ENCODE measurements around the gene LNPEP. TPM values are rescaled to one million over a fixed set of nuclear protein-coding genes. Genes with fewer than 3 reads are reported as not detected.

LNPEP gene
- total RNA-seq, 2 donors from 2014 or later: 72.4 to 80.7 TPM

- Mint-ChIP-seq H3K4me1 (peaks cover 24% of the 10 kb centered on the region), H3K27ac (no peak overlapping the region), H3K36me3 (ENCODE audit: low read depth) (peaks cover 14% of the 10 kb centered on the region), H3K27me3 (no peaks in the 10 kb centered on the region), H3K4me3 (no peak overlapping the region)
- no peaks in the 10 kb centered on the region for H3K9me3 ChIP-seq (ENCODE audit: control insufficient read depth, low read length, poor library complexity, severe bottlenecking)
- ATAC-seq: no peak
- no peak for DNase-seq
Observed at GRCh38 chr5:97000391-97000790, 64.5 kb downstream of the LNPEP start.

GRCh38 chr5:97002983-97003382 is 67.1 kb downstream of the LNPEP start:
- Mint-ChIP-seq H3K36me3 (ENCODE audit: low read depth) (peaks cover 14% of the 10 kb centered on the region), H3K27ac (no peak overlapping the region), H3K27me3 (no peaks in the 10 kb centered on the region), H3K4me3 (no peak overlapping the region), H3K4me1 (peaks cover 25% of the 10 kb centered on the region)
- ATAC-seq (no peak), DNase-seq (no peak)
- no peaks in the 10 kb centered on the region for H3K9me3 ChIP-seq (ENCODE audit: control insufficient read depth, low read length, poor library complexity, severe bottlenecking)

GRCh38 chr5:97004423-97005060 is 68.7 kb downstream of the LNPEP start:
- ATAC-seq (no peak), DNase-seq (no peak)
- Mint-ChIP-seq H3K4me1 (peaks cover 22% of the 10 kb centered on the region), H3K27ac (no peak overlapping the region), H3K36me3 (ENCODE audit: low read depth) (peaks cover 8% of the 10 kb centered on the region), H3K4me3 (peak overlapping the region; percentile 49), H3K27me3 (no peaks in the 10 kb centered on the region)
- H3K9me3 ChIP-seq (ENCODE audit: control insufficient read depth, low read length, poor library complexity, severe bottlenecking): no peaks in the 10 kb centered on the region

GRCh38 chr5:97006454-97007060 is 70.7 kb downstream of the LNPEP start:
- ATAC-seq: no peak
- no peak overlapping the region for H3K4me3 Mint-ChIP-seq
- H3K9me3 ChIP-seq (ENCODE audit: control insufficient read depth, low read length, poor library complexity, severe bottlenecking): no peaks in the 10 kb centered on the region
- no peak overlapping the region for H3K27ac Mint-ChIP-seq
- DNase-seq: no peak
- peaks cover 6% of the 10 kb centered on the region for H3K36me3 Mint-ChIP-seq (ENCODE audit: low read depth)
- no peaks in the 10 kb centered on the region for H3K27me3 Mint-ChIP-seq
- peaks cover 25% of the 10 kb centered on the region for H3K4me1 Mint-ChIP-seq

- H3K4me1 Mint-ChIP-seq: peaks cover 32% of the 10 kb centered on the region
- DNase-seq: no peak
- peak; percentile 74 for ATAC-seq
- H3K27ac Mint-ChIP-seq: peak overlapping the region; percentile 87
- H3K36me3 Mint-ChIP-seq (ENCODE audit: low read depth): peaks cover 14% of the 10 kb centered on the region
- H3K27me3 Mint-ChIP-seq: no peaks in the 10 kb centered on the region
- no peaks in the 10 kb centered on the region for H3K9me3 ChIP-seq (ENCODE audit: control insufficient read depth, low read length, poor library complexity, severe bottlenecking)
- peak overlapping the region; percentile 45 for H3K4me3 Mint-ChIP-seq
Observed at GRCh38 chr5:97009212-97009898, 73.5 kb downstream of the LNPEP start.

- Mint-ChIP-seq H3K27ac (peak overlapping the region; percentile 87), H3K4me1 (peaks cover 26% of the 10 kb centered on the region), H3K27me3 (no peaks in the 10 kb centered on the region), H3K4me3 (no peak overlapping the region), H3K36me3 (ENCODE audit: low read depth) (peaks cover 14% of the 10 kb centered on the region)
- DNase-seq: no peak
- no peak for ATAC-seq
- H3K9me3 ChIP-seq (ENCODE audit: control insufficient read depth, low read length, poor library complexity, severe bottlenecking): no peaks in the 10 kb centered on the region
Observed at GRCh38 chr5:97009921-97010320, 74.0 kb downstream of the LNPEP start.

GRCh38 chr5:97010606-97011005 is 74.7 kb downstream of the LNPEP start:
- ATAC-seq (no peak), DNase-seq (no peak)
- Mint-ChIP-seq H3K4me1 (peaks cover 26% of the 10 kb centered on the region), H3K27me3 (no peaks in the 10 kb centered on the region), H3K36me3 (ENCODE audit: low read depth) (peaks cover 17% of the 10 kb centered on the region), H3K27ac (no peak overlapping the region), H3K4me3 (no peak overlapping the region)
- H3K9me3 ChIP-seq (ENCODE audit: control insufficient read depth, low read length, poor library complexity, severe bottlenecking): no peaks in the 10 kb centered on the region

GRCh38 chr5:97011567-97011966 is 75.7 kb downstream of the LNPEP start:
- Mint-ChIP-seq H3K27ac (no peak overlapping the region), H3K36me3 (ENCODE audit: low read depth) (peaks cover 17% of the 10 kb centered on the region), H3K4me1 (peaks cover 26% of the 10 kb centered on the region), H3K27me3 (no peaks in the 10 kb centered on the region), H3K4me3 (no peak overlapping the region)
- DNase-seq (no peak), ATAC-seq (no peak)
- H3K9me3 ChIP-seq (ENCODE audit: control insufficient read depth, low read length, poor library complexity, severe bottlenecking): no peaks in the 10 kb centered on the region

GRCh38 chr5:97019435-97020117 is 83.7 kb downstream of the LNPEP start:
- ATAC-seq (no peak), DNase-seq (no peak)
- no peaks in the 10 kb centered on the region for H3K27me3 Mint-ChIP-seq
- H3K36me3 Mint-ChIP-seq (ENCODE audit: low read depth): peaks cover 9% of the 10 kb centered on the region
- no peak overlapping the region for H3K4me3 Mint-ChIP-seq
- H3K4me1 Mint-ChIP-seq: peaks cover 10% of the 10 kb centered on the region
- no peaks in the 10 kb centered on the region for H3K9me3 ChIP-seq (ENCODE audit: control insufficient read depth, low read length, poor library complexity, severe bottlenecking)
- no peak overlapping the region for H3K27ac Mint-ChIP-seq

- DNase-seq: no peak
- H3K9me3 ChIP-seq (ENCODE audit: control insufficient read depth, low read length, poor library complexity, severe bottlenecking): no peaks in the 10 kb centered on the region
- peaks cover 10% of the 10 kb centered on the region for H3K4me1 Mint-ChIP-seq
- peaks cover 4% of the 10 kb centered on the region for H3K36me3 Mint-ChIP-seq (ENCODE audit: low read depth)
- no peak overlapping the region for H3K4me3 Mint-ChIP-seq
- H3K27me3 Mint-ChIP-seq: no peaks in the 10 kb centered on the region
- no peak for ATAC-seq
- H3K27ac Mint-ChIP-seq: no peak overlapping the region
Observed at GRCh38 chr5:97021416-97021815, 85.5 kb downstream of the LNPEP start.

- DNase-seq: no peak
- peaks cover 7% of the 10 kb centered on the region for H3K36me3 Mint-ChIP-seq (ENCODE audit: low read depth)
Observed at GRCh38 chr5:97022898-97023297, 87.0 kb downstream of the LNPEP start.

GRCh38 chr5:97026721-97027120 is 90.8 kb downstream of the LNPEP start:
- H3K9me3 ChIP-seq (ENCODE audit: control insufficient read depth, low read length, poor library complexity, severe bottlenecking): no peaks in the 10 kb centered on the region
- H3K36me3 Mint-ChIP-seq (ENCODE audit: low read depth): peaks cover 15% of the 10 kb centered on the region
- H3K4me3 Mint-ChIP-seq: no peak overlapping the region
- no peak overlapping the region for H3K27ac Mint-ChIP-seq
- H3K27me3 Mint-ChIP-seq: no peaks in the 10 kb centered on the region
- peaks cover 6% of the 10 kb centered on the region for H3K4me1 Mint-ChIP-seq
- no peak for DNase-seq
- ATAC-seq: no peak

More at GRCh38 chr5:97022898-97023297, 87.0 kb downstream of the LNPEP start:
- peak overlapping the region; percentile 21 for H3K27ac Mint-ChIP-seq
- ATAC-seq: no peak
- H3K4me1 Mint-ChIP-seq: peaks cover 10% of the 10 kb centered on the region
- H3K9me3 ChIP-seq (ENCODE audit: control insufficient read depth, low read length, poor library complexity, severe bottlenecking): no peaks in the 10 kb centered on the region
- no peaks in the 10 kb centered on the region for H3K27me3 Mint-ChIP-seq
- no peak overlapping the region for H3K4me3 Mint-ChIP-seq

GRCh38 chr5:97037819-97038218 is 101.9 kb downstream of the LNPEP start:
- ATAC-seq (no peak), DNase-seq (no peak)
- no peaks in the 10 kb centered on the region for H3K9me3 ChIP-seq (ENCODE audit: control insufficient read depth, low read length, poor library complexity, severe bottlenecking)
- Mint-ChIP-seq H3K4me3 (no peak overlapping the region), H3K36me3 (ENCODE audit: low read depth) (peaks cover 8% of the 10 kb centered on the region), H3K4me1 (peaks cover 5% of the 10 kb centered on the region), H3K27ac (no peak overlapping the region), H3K27me3 (no peaks in the 10 kb centered on the region)
